ENCODE measurements around the gene TRH. TPM values are rescaled to one million over a fixed set of nuclear protein-coding genes. Genes with fewer than 3 reads are reported as not detected.
"Not testable (repeated sequence)": the region's sequence is repeated elsewhere in the genome, so short reads cannot be mapped to it uniquely, and the experiment has no call there.

The TRH gene
- polyA plus RNA-seq, 2 donors: not detected

DNA sequence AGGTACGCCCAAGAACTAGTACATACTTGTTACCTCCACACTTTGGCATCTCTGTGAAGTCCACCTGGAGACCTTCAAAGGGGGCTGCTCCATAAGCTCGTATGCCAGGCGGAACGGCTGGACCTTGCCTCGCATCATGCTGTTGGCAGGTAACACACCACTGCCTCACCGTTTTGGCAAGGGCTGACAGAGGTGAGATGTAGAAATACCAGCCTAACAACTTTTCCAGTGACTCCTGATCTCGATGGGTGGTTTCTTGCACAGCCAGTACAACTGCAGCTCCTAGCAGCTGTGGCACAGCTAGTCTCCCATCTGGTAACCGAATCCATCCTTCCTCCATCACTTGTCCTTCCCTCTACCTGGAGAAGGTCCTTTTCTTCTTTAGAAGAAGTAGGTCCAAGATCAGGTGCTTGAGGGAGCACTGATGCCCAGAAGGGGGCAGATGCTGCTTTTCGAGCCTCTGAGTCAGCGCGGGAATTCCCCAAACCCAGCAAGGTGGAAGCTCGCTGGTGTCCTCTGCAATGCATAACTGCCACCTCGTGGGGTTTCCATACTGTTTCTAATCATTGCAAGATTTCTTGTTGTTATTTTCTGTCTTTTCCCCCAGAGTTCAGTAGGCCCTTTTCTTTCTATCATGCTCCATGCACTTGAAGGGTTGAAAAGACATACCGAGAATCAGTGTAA is 51.8 kb downstream of the TRH start:
- H3K36me3 ChIP-seq (ENCODE audit: control insufficient read depth in 2 of 2, insufficient read depth in 2 of 2, low read length in 1 of 2); H3K4me3 ChIP-seq (ENCODE audit: low read depth in 1 of 2, low read length in 2 of 2); H3K9me3 ChIP-seq (ENCODE audit: control insufficient read depth in 2 of 2, insufficient read depth in 1 of 2, low read depth in 1 of 2, low read length in 1 of 2); H3K27ac ChIP-seq (ENCODE audit: low read depth in 2 of 2, low read length in 1 of 2); H3K4me1 ChIP-seq (ENCODE audit: control insufficient read depth in 2 of 2, insufficient read depth in 2 of 2, low read length in 1 of 2); H3K27me3 ChIP-seq (ENCODE audit: control insufficient read depth in 1 of 2, insufficient read depth in 2 of 2, low read length in 2 of 2): not testable (repeated sequence)
- WGBS, 2 donors: 46 to 67% methylated on average over 11 to 14 of the region's 14 CpGs

DNA sequence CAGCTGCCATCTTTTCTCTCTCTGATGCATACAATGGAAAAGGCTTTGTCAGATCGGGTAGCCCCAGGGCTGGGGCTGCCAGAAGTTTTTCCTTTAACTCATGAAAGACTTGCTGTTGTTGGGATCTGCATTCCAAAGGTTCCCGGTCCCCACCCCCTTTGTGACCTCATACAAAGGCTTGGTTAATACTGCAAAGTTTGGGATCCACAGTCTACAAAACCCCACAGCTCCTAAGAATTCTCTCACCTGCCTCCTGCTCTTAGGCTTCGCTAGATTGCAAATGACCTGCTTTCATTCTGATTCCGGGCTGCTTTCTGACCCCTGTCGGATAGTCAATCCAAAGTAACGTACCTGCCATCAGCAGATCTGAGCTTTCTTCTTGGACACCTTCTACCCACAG is 52.9 kb downstream of the TRH start:
- H3K36me3 ChIP-seq (ENCODE audit: control insufficient read depth in 2 of 2, insufficient read depth in 2 of 2, low read length in 1 of 2); H3K27ac ChIP-seq (ENCODE audit: low read depth in 2 of 2, low read length in 1 of 2); H3K9me3 ChIP-seq (ENCODE audit: control insufficient read depth in 2 of 2, insufficient read depth in 1 of 2, low read depth in 1 of 2, low read length in 1 of 2); H3K4me3 ChIP-seq (ENCODE audit: low read depth in 1 of 2, low read length in 2 of 2); H3K4me1 ChIP-seq (ENCODE audit: control insufficient read depth in 2 of 2, insufficient read depth in 2 of 2, low read length in 1 of 2); H3K27me3 ChIP-seq (ENCODE audit: control insufficient read depth in 1 of 2, insufficient read depth in 2 of 2, low read length in 2 of 2): not testable (repeated sequence)
- 76 to 77% methylated on average over 5 of the region's 6 CpGs for WGBS, 2 donors

Other genes starting within 250 kb of the TRH start
- gene TMCC1, start 81.0 kb upstream of the TRH start, polyA plus RNA-seq: 1 to 10 TPM; 8.4 to 9.5 TPM
- not detected for gene ALG1L2, start 107.1 kb downstream of the TRH start, polyA plus RNA-seq

All from esophagus (tissue), 2 donors.